ENCODE data around the gene EML4.
"Not testable (repeated sequence)": the region's sequence is repeated elsewhere in the genome, so short reads cannot be mapped to it uniquely, and the experiment has no call there.

EML4 gene

GRCh38 chr2:42363413-42363812 is 194.3 kb downstream of the EML4 start:
- no peak for DNase-seq

GRCh38 chr2:42364658-42365057 is 195.5 kb downstream of the EML4 start:
- DNase-seq: no peak

- DNase-seq: no peak
These were observed 197.3 kb downstream of the EML4 start for GRCh38 chr2:42366411-42366810.

GRCh38 chr2:42367835-42368234 is 198.7 kb downstream of the EML4 start:
- DNase-seq: peak; percentile 28

GRCh38 chr2:42368817-42369531 is 199.8 kb downstream of the EML4 start:
- peak; percentile 92 for DNase-seq

GRCh38 chr2:42369532-42370229 is 200.5 kb downstream of the EML4 start:
- peak; percentile 54 for DNase-seq

- DNase-seq: peak; percentile 16
These were observed 202.7 kb downstream of the EML4 start for GRCh38 chr2:42371611-42372473.

GRCh38 chr2:42372474-42373200 is 203.5 kb downstream of the EML4 start:
- DNase-seq: no peak

- no peak for DNase-seq
These were observed 207.6 kb downstream of the EML4 start for GRCh38 chr2:42376758-42377157.

- DNase-seq: no peak
These were observed 209.3 kb downstream of the EML4 start for GRCh38 chr2:42378415-42378814.

- DNase-seq: not testable (repeated sequence)
These were observed 210.9 kb downstream of the EML4 start for GRCh38 chr2:42380026-42380425.

GRCh38 chr2:42382144-42382543 is 213.0 kb downstream of the EML4 start:
- no peak for DNase-seq

Data from COR-L47 (cell line).